ENCODE results near the gene PLEKHH2.

The PLEKHH2 gene

DNA sequence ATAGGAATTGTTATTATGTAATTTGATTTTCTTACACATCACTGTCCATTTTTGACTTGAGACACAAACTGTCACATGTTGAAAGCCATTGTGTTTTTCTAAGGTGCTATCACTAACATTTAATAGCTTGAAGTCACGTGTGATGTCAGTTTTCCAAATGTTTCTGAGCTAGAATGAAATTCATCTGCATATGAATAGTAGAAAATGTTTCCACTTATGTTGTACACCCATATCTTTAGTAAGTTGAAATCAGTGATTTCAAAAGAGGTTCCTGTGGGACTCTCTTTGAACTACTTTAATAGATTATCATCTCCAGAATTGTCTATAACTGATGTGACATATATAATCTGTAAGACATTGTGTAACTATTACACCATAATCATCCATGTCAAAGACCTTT, 173.8 kb downstream of the PLEKHH2 start:
- DNase-seq (ENCODE audit: low read depth, low spot score) = no peak

- DNase-seq (ENCODE audit: low read depth, low spot score) = no peak
Observed at GRCh38 chr2:43812006-43812405, 174.9 kb downstream of the PLEKHH2 start.

DNA sequence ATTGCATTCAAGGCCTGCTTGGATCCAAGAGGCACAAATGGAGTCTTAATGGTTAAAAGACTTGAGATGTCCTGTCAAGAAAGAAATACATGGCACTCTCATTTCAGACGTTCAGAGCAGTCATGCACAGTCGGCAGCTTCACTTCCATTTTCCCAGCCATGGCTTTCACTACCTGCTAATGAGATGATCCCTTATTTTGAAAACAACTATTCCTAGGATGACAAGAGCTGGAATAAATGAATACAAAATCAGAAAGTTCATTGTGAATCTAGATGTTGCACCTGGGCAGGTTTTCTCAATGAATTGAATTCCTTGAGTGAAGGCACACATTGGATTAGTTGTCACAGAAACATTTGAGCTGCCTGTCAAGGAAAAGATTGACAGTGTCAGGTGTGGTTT, 175.9 kb downstream of the PLEKHH2 start:
- DNase-seq (ENCODE audit: low read depth, low spot score) = no peak

GRCh38 chr2:43814711-43815110, 177.7 kb downstream of the PLEKHH2 start:
- DNase-seq (ENCODE audit: low read depth, low spot score) = no peak

Measured in astrocyte of the hippocampus (primary cell).